Dendritic cell treated with granulocyte-macrophage colony-stimulating factor and Interleukin-4, amounts not matched to agents 40 ng/mL and 50 ng/mL, for 4 days (primary cell): ENCODE results near the gene RPS6KA3.
"Not testable (repeated sequence)": the region's sequence is repeated elsewhere in the genome, so short reads cannot be mapped to it uniquely, and the experiment has no call there.

Experiments used
- H3K27ac Mint-ChIP-seq: one replicate; pipeline ENCODE4 v1.8.0; 2022; ENCODE audit warnings: mild to moderate bottlenecking, mixed read lengths
- H3K27me3 Mint-ChIP-seq: one replicate; pipeline ENCODE4 v1.8.0; 2022; ENCODE audit warnings: mild to moderate bottlenecking, mixed read lengths
- H3K36me3 Mint-ChIP-seq: one replicate; pipeline ENCODE4 v1.8.0; 2022; ENCODE audit warnings: low read depth, mixed read lengths
- H3K4me1 Mint-ChIP-seq: one replicate; pipeline ENCODE4 v1.8.0; 2022; ENCODE audit warnings: low read depth, mixed read lengths
- H3K4me3 Mint-ChIP-seq: one replicate; pipeline ENCODE4 v1.8.0; 2022; ENCODE audit warnings: mild to moderate bottlenecking, moderate library complexity, mixed read lengths
- H3K9me3 Mint-ChIP-seq: one replicate; pipeline ENCODE4 v1.8.0; 2022; ENCODE audit warnings: mixed read lengths
- intact Hi-C: fragments of 100-400 bp; cut with micrococcal nuclease; formaldehyde crosslinking; loops from one replicate; pipeline ENCODE4 v1.15.0; 2022

RPS6KA3 gene

GRCh38 chrX:20181598-20182329, 84.9 kb downstream of the RPS6KA3 start:
- H3K4me1 Mint-ChIP-seq = peaks cover 6% of the 10 kb centered on the region
- no peaks in the 10 kb centered on the region for H3K9me3 Mint-ChIP-seq
- H3K27ac Mint-ChIP-seq = no peak overlapping the region
- no peaks in the 10 kb centered on the region for H3K27me3 Mint-ChIP-seq
- peaks cover 64% of the 10 kb centered on the region for H3K36me3 Mint-ChIP-seq
- intact Hi-C loops = no loop called here
- no peak overlapping the region for H3K4me3 Mint-ChIP-seq

DNA sequence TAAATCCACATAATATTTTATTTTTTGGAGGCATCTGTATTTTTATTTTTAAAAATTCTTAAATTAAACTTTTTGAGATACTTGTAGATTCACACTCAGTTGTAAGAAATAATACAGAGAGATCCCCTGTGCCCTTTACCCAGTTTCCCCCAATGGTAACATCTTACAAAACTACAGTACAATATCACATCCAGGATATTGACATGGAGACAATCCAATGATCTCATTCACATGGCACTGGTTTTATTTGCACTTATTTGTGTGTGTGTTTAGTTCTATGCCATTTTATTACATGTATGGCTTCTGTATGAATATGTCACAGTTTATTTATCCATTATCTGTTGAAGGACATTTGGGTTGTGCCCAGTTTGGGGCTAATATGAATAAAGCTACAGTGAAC, 89.6 kb downstream of the RPS6KA3 start:
- no peak overlapping the region for H3K27ac Mint-ChIP-seq

GRCh38 chrX:20173856-20174255, 92.9 kb downstream of the RPS6KA3 start:
- Mint-ChIP-seq H3K27me3 (no peaks in the 10 kb centered on the region), H3K4me1 (no peaks in the 10 kb centered on the region), H3K36me3 (peaks cover 31% of the 10 kb centered on the region), H3K9me3 (no peaks in the 10 kb centered on the region), H3K27ac (no peak overlapping the region), H3K4me3 (no peak overlapping the region)
- intact Hi-C loops = no loop called here

More for the DNA sequence above, 89.6 kb downstream of the RPS6KA3 start:
- H3K9me3 Mint-ChIP-seq = no peaks in the 10 kb centered on the region
- H3K36me3 Mint-ChIP-seq = peaks cover 43% of the 10 kb centered on the region
- H3K4me3 Mint-ChIP-seq = no peak overlapping the region
- H3K27me3 Mint-ChIP-seq = no peaks in the 10 kb centered on the region
- intact Hi-C loops = no loop called here
- H3K4me1 Mint-ChIP-seq = peaks cover 6% of the 10 kb centered on the region

DNA sequence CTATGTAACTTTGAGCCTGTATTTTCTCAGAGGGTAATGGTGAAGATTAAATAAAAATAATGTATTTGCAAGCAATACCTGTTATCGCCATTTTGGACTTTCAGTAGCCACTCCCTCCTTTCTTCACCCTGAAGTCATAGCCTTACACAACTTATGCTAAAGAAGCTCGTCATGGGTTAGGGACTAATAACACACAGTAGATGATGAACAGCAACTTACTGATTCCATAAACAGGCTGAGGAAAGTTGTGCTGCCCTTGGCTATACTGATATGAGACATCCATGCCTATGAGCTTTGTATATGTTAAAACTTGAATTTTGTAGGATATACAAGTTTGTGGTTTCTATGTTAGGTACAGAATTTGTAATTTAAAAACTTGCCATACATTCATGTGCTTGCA, 93.4 kb downstream of the RPS6KA3 start:
- Mint-ChIP-seq H3K4me1 (no peaks in the 10 kb centered on the region), H3K36me3 (peaks cover 34% of the 10 kb centered on the region), H3K4me3 (no peak overlapping the region), H3K9me3 (no peaks in the 10 kb centered on the region), H3K27ac (no peak overlapping the region), H3K27me3 (no peaks in the 10 kb centered on the region)
- intact Hi-C loops = no loop called here

DNA sequence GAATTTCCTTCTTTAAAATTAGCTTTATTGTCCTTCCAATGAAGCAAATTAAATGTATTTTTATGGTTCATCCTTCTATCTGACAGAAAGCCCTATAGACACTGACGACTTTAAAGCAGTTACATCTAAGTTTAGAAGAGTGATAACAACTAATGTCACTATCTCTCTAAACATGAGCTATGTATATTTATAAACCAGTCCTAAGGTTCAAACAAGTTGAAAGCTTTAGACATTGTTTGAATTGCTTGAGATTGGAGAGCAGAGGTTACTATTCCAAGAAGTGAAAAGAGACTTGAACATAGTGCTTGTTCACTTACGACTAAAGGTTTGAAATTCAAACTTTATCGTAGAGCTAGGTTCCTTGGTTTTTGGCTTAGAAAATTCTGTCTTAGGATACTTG, 94.8 kb downstream of the RPS6KA3 start:
- H3K27ac Mint-ChIP-seq = no peak overlapping the region
- no peaks in the 10 kb centered on the region for H3K9me3 Mint-ChIP-seq
- intact Hi-C loops = no loop called here
- no peaks in the 10 kb centered on the region for H3K27me3 Mint-ChIP-seq
- H3K36me3 Mint-ChIP-seq = peaks cover 43% of the 10 kb centered on the region
- H3K4me3 Mint-ChIP-seq = no peak overlapping the region
- H3K4me1 Mint-ChIP-seq = no peaks in the 10 kb centered on the region

DNA sequence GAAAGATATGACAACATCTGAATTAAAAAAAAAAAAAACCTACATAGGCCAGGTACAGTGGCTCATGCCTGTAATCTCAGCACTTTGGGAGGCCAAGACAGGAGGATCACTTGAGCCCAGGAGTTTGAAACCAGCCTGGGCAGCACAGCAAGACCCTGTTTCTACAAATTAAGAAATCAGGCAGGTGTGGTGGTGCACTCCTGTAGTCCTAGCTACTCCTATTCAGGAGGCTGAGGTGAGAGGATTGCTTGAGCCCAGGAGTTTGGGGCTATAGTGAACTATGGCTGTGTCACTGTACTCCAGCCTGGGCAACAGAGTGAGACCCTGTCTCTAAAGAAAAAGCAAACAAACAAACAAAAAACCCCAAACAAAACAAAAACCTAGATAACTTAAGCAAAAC, 104.2 kb downstream of the RPS6KA3 start:
- H3K27me3 Mint-ChIP-seq, H3K27ac Mint-ChIP-seq, H3K4me1 Mint-ChIP-seq, intact Hi-C loops, H3K4me3 Mint-ChIP-seq, H3K9me3 Mint-ChIP-seq: not testable (repeated sequence)
- peaks cover 71% of the 10 kb centered on the region for H3K36me3 Mint-ChIP-seq

DNA sequence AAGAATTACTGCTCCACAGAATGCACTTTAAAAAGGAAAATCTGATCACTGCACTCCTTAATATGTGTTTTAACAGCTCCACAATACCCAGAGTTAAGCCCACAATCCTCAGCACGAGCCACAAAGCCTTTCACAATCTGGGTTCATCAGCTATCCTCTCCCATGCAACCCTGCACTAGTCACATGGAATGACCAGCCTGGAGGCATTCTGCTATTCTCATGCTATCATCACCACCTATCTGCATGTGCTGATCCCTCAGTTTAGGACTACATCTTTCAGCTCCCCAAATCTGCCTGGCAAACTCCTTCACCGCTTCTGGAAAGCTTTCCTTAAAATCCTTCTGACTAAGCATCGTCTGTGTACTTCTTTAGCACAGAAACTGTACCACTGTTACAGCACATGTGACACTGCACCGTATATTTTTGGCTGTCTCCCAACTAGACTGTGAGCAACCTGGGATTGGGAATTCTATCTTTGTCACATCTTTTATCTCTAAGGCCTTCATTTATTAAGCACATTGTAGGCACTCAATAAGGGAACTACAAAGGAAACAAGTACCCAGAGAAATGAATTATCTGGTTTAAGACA, 106.8 kb downstream of the RPS6KA3 start:
- Mint-ChIP-seq H3K27ac (no peak overlapping the region), H3K27me3 (no peaks in the 10 kb centered on the region), H3K4me3 (no peak overlapping the region), H3K36me3 (peaks cover 72% of the 10 kb centered on the region), H3K4me1 (no peaks in the 10 kb centered on the region), H3K9me3 (no peaks in the 10 kb centered on the region)
- intact Hi-C loops = no loop called here

- intact Hi-C loops = no loop called here
- H3K9me3 Mint-ChIP-seq = no peaks in the 10 kb centered on the region
- peaks cover 38% of the 10 kb centered on the region for H3K36me3 Mint-ChIP-seq
- no peak overlapping the region for H3K27ac Mint-ChIP-seq
- H3K27me3 Mint-ChIP-seq = no peaks in the 10 kb centered on the region
- no peak overlapping the region for H3K4me3 Mint-ChIP-seq
- peaks cover 14% of the 10 kb centered on the region for H3K4me1 Mint-ChIP-seq
These were observed 115.0 kb downstream of the RPS6KA3 start for GRCh38 chrX:20151689-20152088.

- no peak overlapping the region for H3K4me3 Mint-ChIP-seq
- H3K27me3 Mint-ChIP-seq = no peaks in the 10 kb centered on the region
- peaks cover 21% of the 10 kb centered on the region for H3K4me1 Mint-ChIP-seq
- no peak overlapping the region for H3K27ac Mint-ChIP-seq
- intact Hi-C loops = no loop called here
- peaks cover 15% of the 10 kb centered on the region for H3K36me3 Mint-ChIP-seq
- H3K9me3 Mint-ChIP-seq = no peaks in the 10 kb centered on the region
These were observed 117.4 kb downstream of the RPS6KA3 start for GRCh38 chrX:20149326-20149725.

DNA sequence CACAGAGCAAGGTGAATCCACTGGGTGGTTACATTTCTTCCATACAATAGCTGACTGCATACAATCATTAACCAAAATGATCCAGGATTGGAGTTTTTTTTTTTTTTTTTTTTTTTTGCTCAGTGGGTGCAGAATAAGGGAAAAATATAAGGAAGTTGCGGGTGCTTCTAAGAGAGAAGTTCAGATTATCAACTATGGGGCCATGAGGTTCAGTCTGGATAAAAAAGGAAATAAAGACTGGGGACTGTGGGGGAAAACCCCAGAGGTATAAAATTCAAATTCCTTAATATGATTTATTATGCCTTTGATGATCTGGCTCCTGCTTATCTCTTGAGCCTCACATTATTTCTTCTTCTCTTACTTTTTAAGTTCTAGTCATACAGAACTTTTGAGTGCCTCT, 119.1 kb downstream of the RPS6KA3 start:
- Mint-ChIP-seq H3K36me3 (peaks cover 8% of the 10 kb centered on the region), H3K4me1 (peaks cover 21% of the 10 kb centered on the region), H3K4me3 (no peak overlapping the region), H3K27ac (no peak overlapping the region), H3K9me3 (no peaks in the 10 kb centered on the region), H3K27me3 (no peaks in the 10 kb centered on the region)
- intact Hi-C loops = no loop called here

GRCh38 chrX:20144491-20144890, 122.2 kb downstream of the RPS6KA3 start:
- intact Hi-C loops = loop anchor here (5.0 kb wide), 1 partner anchor 123 kb away; the partner anchor contains the start of gene RPS6KA3

GRCh38 chrX:20143561-20143960, 123.1 kb downstream of the RPS6KA3 start:
- Mint-ChIP-seq H3K27ac (no peak overlapping the region), H3K4me3 (no peak overlapping the region), H3K9me3 (no peaks in the 10 kb centered on the region), H3K27me3 (no peaks in the 10 kb centered on the region), H3K4me1 (peaks cover 28% of the 10 kb centered on the region), H3K36me3 (peaks cover 16% of the 10 kb centered on the region)
- intact Hi-C loops = loop anchor here (5.0 kb wide), 1 partner anchor 124 kb away; the partner anchor contains the start of gene RPS6KA3

More at GRCh38 chrX:20144491-20144890, 122.2 kb downstream of the RPS6KA3 start:
- Mint-ChIP-seq H3K9me3 (no peaks in the 10 kb centered on the region), H3K36me3 (peaks cover 9% of the 10 kb centered on the region), H3K4me3 (no peak overlapping the region), H3K27ac (peak overlapping the region; percentile 6), H3K4me1 (peaks cover 21% of the 10 kb centered on the region), H3K27me3 (no peaks in the 10 kb centered on the region)

DNA sequence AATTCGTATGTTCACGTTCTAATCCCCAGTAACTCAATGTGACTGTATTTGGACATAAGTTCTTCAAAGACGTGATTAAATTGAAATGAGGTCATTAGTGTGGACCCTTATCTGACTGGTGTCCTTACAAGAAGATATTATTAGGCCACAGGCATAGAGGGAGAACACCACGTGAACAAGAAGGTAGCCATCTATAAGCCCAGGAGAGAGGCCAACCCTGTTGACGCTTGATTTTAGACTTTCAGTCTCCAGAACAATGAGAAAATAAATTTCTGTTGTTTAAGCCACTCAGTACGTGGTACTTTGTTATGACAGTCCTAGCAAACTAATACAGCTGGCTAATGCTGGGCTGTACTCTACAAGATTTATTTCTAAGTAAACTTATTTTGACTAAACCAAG, 123.6 kb downstream of the RPS6KA3 start:
- intact Hi-C loops = loop anchor here (5.0 kb wide), 1 partner anchor 124 kb away; the partner anchor contains the start of gene RPS6KA3
- no peaks in the 10 kb centered on the region for H3K9me3 Mint-ChIP-seq
- no peaks in the 10 kb centered on the region for H3K27me3 Mint-ChIP-seq
- H3K36me3 Mint-ChIP-seq = peaks cover 19% of the 10 kb centered on the region
- no peak overlapping the region for H3K4me3 Mint-ChIP-seq
- peaks cover 24% of the 10 kb centered on the region for H3K4me1 Mint-ChIP-seq
- no peak overlapping the region for H3K27ac Mint-ChIP-seq

GRCh38 chrX:20141281-20142220, 125.2 kb downstream of the RPS6KA3 start, which contains the start of gene EIF1AX:
Gene EIF1AX (minus strand): TSS chrX:20141838. CDS start chrX:20141640, 198 bp downstream.
- Mint-ChIP-seq H3K27ac (peak within 1 kb of the TSS; percentile 93), H3K9me3 (no peaks in the 10 kb centered on the region), H3K4me1 (peaks cover 13% of the 10 kb centered on the region), H3K36me3 (peaks cover 26% of the 10 kb centered on the region), H3K4me3 (peak within 1 kb of the TSS; percentile 85), H3K27me3 (no peaks in the 10 kb centered on the region)
- intact Hi-C loops = loop anchor here (5.0 kb wide), 1 partner anchor 126 kb away; the partner anchor contains the start of gene RPS6KA3
